Endothelial cell of umbilical vein (primary cell): ENCODE data around the gene SERPINA12. TPM values are rescaled to one million over a fixed set of nuclear protein-coding genes. Genes with fewer than 3 reads are reported as not detected.

Experiments used
- BruUV-seq: library from RNA; stranded (reverse); fragments of 400-500 nt; replicated peaks from 2 replicates; lab custom pipeline; 2021; lab: Mats Ljungman, UMichigan
- CTCF ChIA-PET: fragments of 300-600, 350-600 bp; sonication (Branson Sonifier 250); formaldehyde crosslinking; loops from one replicate; lab custom pipeline; 2021; ENCODE audit warnings: antibody characterized with exemption, inconsistent platforms; lab: Charles Lee
- POLR2A ChIA-PET: fragments of 300-600, 350-600 bp; sonication (Branson Sonifier 250); formaldehyde crosslinking; loops from one replicate; lab custom pipeline; 2021; ENCODE audit warnings: antibody characterized with exemption, inconsistent platforms; lab: Charles Lee
- DNase-seq: peaks from one replicate; pipeline ENCODE4 v3.0.0-alpha.2; 2011; ENCODE audit warnings: low read depth, low spot score
- FAIRE-seq: peaks from 2 replicates; lab custom pipeline; 2011; peaks lifted over from hg19 to GRCh38; lab: Jason Lieb, UNC
- H2AFZ ChIP-seq: 2 replicates; pipeline ENCODE4 v1.6.0; 2012; ENCODE audit warnings: low read depth, low read length, control low read depth, inconsistent platforms
- H3K27ac ChIP-seq: 2 replicates; pipeline ENCODE4 v1.5.1; 2011; ENCODE audit warnings: low read depth, mild to moderate bottlenecking, control low read depth, low read length, moderate library complexity; ENCODE audit not compliant: insufficient read depth
- H3K27me3 ChIP-seq, 2 experiments: 2 replicates each; pipeline versions ENCODE4 v1.6.0 to v1.6.1; 2011; ENCODE audit warnings: low read length in 2 of 2, mixed read lengths in 1 of 2; ENCODE audit not compliant: control insufficient read depth in 2 of 2, insufficient read depth in 2 of 2
- H3K36me3 ChIP-seq, 2 experiments: 2 replicates in 1 of 2; 3 replicates in 1 of 2; pipeline ENCODE4 v1.5.1; 2011; ENCODE audit warnings: low read length in 2 of 2, mild to moderate bottlenecking in 1 of 2, moderate library complexity in 1 of 2; ENCODE audit not compliant: control insufficient read depth in 2 of 2, insufficient read depth in 2 of 2; ENCODE audit errors: extremely low read depth in 1 of 2
- H3K4me1 ChIP-seq: 3 replicates; pipeline ENCODE4 v1.5.1; 2011; ENCODE audit warnings: mild to moderate bottlenecking, low read length; ENCODE audit not compliant: control insufficient read depth, insufficient read depth; ENCODE audit errors: extremely low read depth
- H3K4me2 ChIP-seq: 2 replicates; pipeline ENCODE4 v1.6.1; 2011; ENCODE audit warnings: low read length, control low read depth, mixed read lengths; ENCODE audit not compliant: insufficient read depth
- H3K4me3 ChIP-seq, 3 experiments: fragments of 200-600 bp in 1 of 3; sonication (generic), shearing (Covaris generic) in 1 of 3; replicated peaks in 1 of 3; 2 replicates each; pipeline ENCODE4 v1.5.1; 2011 to 2016; ENCODE audit warnings: control low read depth in 3 of 3, low read length in 3 of 3, mild to moderate bottlenecking in 2 of 3, inconsistent platforms in 1 of 3, low read depth in 1 of 3, moderate library complexity in 1 of 3; ENCODE audit not compliant: insufficient read depth in 1 of 3
- H3K79me2 ChIP-seq: 2 replicates; pipeline ENCODE4 v1.6.0; 2012; ENCODE audit warnings: low read length, inconsistent platforms; ENCODE audit not compliant: control insufficient read depth, insufficient read depth
- H3K9ac ChIP-seq: replicated peaks from 2 replicates; pipeline ENCODE3; 2011; ENCODE audit warnings: low read length, control low read depth; ENCODE audit not compliant: insufficient read depth; ENCODE audit errors: extremely low read depth
- H3K9me1 ChIP-seq: replicated peaks from 3 replicates; pipeline ENCODE4 v1.6.0; 2011; ENCODE audit warnings: mild to moderate bottlenecking, low read length; ENCODE audit not compliant: control insufficient read depth, insufficient read depth; ENCODE audit errors: extremely low read depth
- H3K9me3 ChIP-seq: replicated peaks from 2 replicates; pipeline ENCODE4 v1.5.1; 2012; ENCODE audit warnings: low read length, inconsistent platforms; ENCODE audit not compliant: control insufficient read depth, insufficient read depth
- H4K20me1 ChIP-seq: replicated peaks from 2 replicates; pipeline ENCODE3; 2011; ENCODE audit warnings: mild to moderate bottlenecking, low read length; ENCODE audit not compliant: control insufficient read depth, insufficient read depth; ENCODE audit errors: extremely low read depth
- CTCF ChIP-seq, 2 donors: IDR thresholded peaks; 1 replicate in 1 of 2; 2 replicates in 1 of 2; pipeline ENCODE4 v1.5.1; 2011; ENCODE audit warnings: low read length in 2 of 2, mild to moderate bottlenecking in 2 of 2, moderate library complexity in 2 of 2, control low read depth in 1 of 2, inconsistent platforms in 1 of 2, low read depth in 1 of 2; ENCODE audit not compliant: insufficient read depth in 1 of 2; ENCODE audit errors: extremely low read depth in 1 of 2
- EZH2 ChIP-seq: IDR thresholded peaks from 2 replicates; pipeline ENCODE4 v1.6.1; 2012; ENCODE audit warnings: borderline replicate concordance, low read depth, mild to moderate bottlenecking, moderate library complexity, low read length, inconsistent platforms; ENCODE audit not compliant: severe bottlenecking
- FOS ChIP-seq: IDR thresholded peaks from 2 replicates; pipeline ENCODE4 v1.6.1; 2011; ENCODE audit warnings: mild to moderate bottlenecking, low read length, moderate library complexity, borderline replicate concordance; ENCODE audit not compliant: insufficient read depth
- GATA2 ChIP-seq: IDR thresholded peaks from 2 replicates; pipeline ENCODE4 v1.7.0; 2011; ENCODE audit warnings: low read depth, mild to moderate bottlenecking, moderate library complexity, mixed read lengths, low read length; ENCODE audit not compliant: insufficient read length, insufficient read depth
- JUN ChIP-seq: IDR thresholded peaks from 2 replicates; pipeline ENCODE4 v1.6.1; 2011; ENCODE audit warnings: borderline replicate concordance, low read depth; ENCODE audit not compliant: insufficient read length, insufficient read depth
- MAX ChIP-seq: IDR thresholded peaks from 2 replicates; pipeline ENCODE4 v1.6.1; 2011; ENCODE audit not compliant: insufficient read depth, insufficient read length
- MYC ChIP-seq: IDR thresholded peaks from one replicate; pipeline ENCODE4 v1.6.1; 2011; ENCODE audit warnings: mild to moderate bottlenecking, low read depth, low read length
- POLR2A ChIP-seq: IDR thresholded peaks from 2 replicates; pipeline ENCODE4 v1.6.1; 2012; ENCODE audit warnings: low read depth, mild to moderate bottlenecking, control low read depth, low read length
- POLR2AphosphoS5 ChIP-seq: IDR thresholded peaks from 2 replicates; pipeline ENCODE4 v1.6.1; 2012; ENCODE audit warnings: low read depth, mild to moderate bottlenecking, control low read depth, low read length, moderate library complexity; ENCODE audit not compliant: insufficient read depth
- dilution Hi-C: fragments of 300-500 bp; cut with MboI; formaldehyde crosslinking; loops from one replicate; pipeline ENCODE4 v1.15.0; 2019; ENCODE audit warnings: low sequenced_read_pairs; ENCODE audit not compliant: extremely low pct_ligation_motif_present
- intact Hi-C: fragments of 100-400 bp; cut with micrococcal nuclease; formaldehyde crosslinking; loops from one replicate; pipeline ENCODE4 v1.10.0; 2022
- polyA plus RNA-seq, 4 experiments: library from polyadenylated mRNA; depleted of rRNA in 3 of 4; stranded (reverse) in 3 of 4; unstranded in 1 of 4; fragments of >200 nt; gene quantifications; 2 replicates each; pipeline versions ENCODE4 v1.2.1 to v1.2.3, GENCODE V29; 2011 to 2012; ENCODE audit warnings: missing spikeins in 1 of 4
- total RNA-seq: library from RNA; stranded (reverse); gene quantifications from 2 replicates; pipeline ENCODE4 v1.2.3, GENCODE V29; 2021

SERPINA12 gene
- total and polyA plus RNA-seq, 2 donors (not counting 3 experiments of a cell fraction or from before 2014, with no cell fraction given) = not detected

GRCh38 chr14:94448071-94448808 is 61.0 kb downstream of the SERPINA12 start:
- TF ChIP-seq MYC (no peak), CTCF (IDR thresholded peaks at IDR 0.05; ENCODE audit: extremely low read depth in 1 of 2, insufficient read depth in 1 of 2, low read depth in 1 of 2, low read length in 2 of 2) (no peak)
- H4K20me1 ChIP-seq = no peaks in the 10 kb centered on the region
- no peak overlapping the region for H3K9ac ChIP-seq
- no peak overlapping the region for H3K4me2 ChIP-seq
- no peak overlapping the region for H3K27ac ChIP-seq
- H2AFZ ChIP-seq = no peak overlapping the region
- dilution Hi-C loops (no loop called here), intact Hi-C loops (no loop called here)
- CTCF ChIA-PET = interaction anchor here (0.9 kb wide), 1 partner anchor 14 kb away, joined by 3 read pairs; no protein-coding TSS in a partner anchor
- DNase-seq (no peak), FAIRE-seq (no peak)
- H3K4me3 ChIP-seq = no peak overlapping the region
- H3K36me3 ChIP-seq = no peaks in the 10 kb centered on the region
- H3K4me1 ChIP-seq = no peaks in the 10 kb centered on the region
- H3K9me3 ChIP-seq = no peaks in the 10 kb centered on the region
- no peaks in the 10 kb centered on the region for H3K79me2 ChIP-seq
- H3K9me1 ChIP-seq = no peaks in the 10 kb centered on the region
- POLR2A ChIA-PET = no interaction called here
- BruUV-seq = no TSS peak
- no peaks in the 10 kb centered on the region for H3K27me3 ChIP-seq

- ChIA-PET CTCF (interaction anchor here (0.9 kb wide), 1 partner anchor 13 kb away, joined by 3 read pairs; no protein-coding TSS in a partner anchor), POLR2A (no interaction called here)
- Histone ChIP-seq H3K79me2 (no peaks in the 10 kb centered on the region), H2AFZ (no peak overlapping the region), H3K4me2 (no peak overlapping the region), H3K9me3 (no peaks in the 10 kb centered on the region), H4K20me1 (no peaks in the 10 kb centered on the region), H3K27ac (no peak overlapping the region), H3K9me1 (no peaks in the 10 kb centered on the region), H3K36me3 (no peaks in the 10 kb centered on the region), H3K4me1 (no peaks in the 10 kb centered on the region), H3K9ac (no peak overlapping the region), H3K27me3 (no peaks in the 10 kb centered on the region), H3K4me3 (no peak overlapping the region)
- DNase-seq (no peak), FAIRE-seq (no peak)
- no peak for TF ChIP-seq POLR2A
- TF ChIP-seq MYC = no peak
- TF ChIP-seq FOS = no peak
- TF ChIP-seq POLR2AphosphoS5 = no peak
- no peak for TF ChIP-seq JUN
- no peak for TF ChIP-seq GATA2
- TF ChIP-seq MAX = no peak
- no peak for TF ChIP-seq CTCF (IDR thresholded peaks at IDR 0.05; ENCODE audit: extremely low read depth in 1 of 2, insufficient read depth in 1 of 2, low read depth in 1 of 2, low read length in 2 of 2)
- no peak for TF ChIP-seq EZH2
- dilution Hi-C loops = no loop called here
- no TSS peak for BruUV-seq
- intact Hi-C loops = no loop called here
Measured at GRCh38 chr14:94447206-94447605, 62.1 kb downstream of the SERPINA12 start.
